Esophagus squamous epithelium (tissue), 5 donors: ENCODE measurements around the gene B3GNT2. TPM values are rescaled to one million over a fixed set of nuclear protein-coding genes. Genes with fewer than 3 reads are reported as not detected.

Experiments used
- DNase-seq: peaks from one replicate; lab custom pipeline; 2025; lab: John Stamatoyannopoulos, UW
- H3K27ac ChIP-seq, 4 donors: fragments of 200-600 bp; sonication (generic); one replicate each; pipeline ENCODE4 v1.5.1; 2016 to 2019; ENCODE audit warnings: mild to moderate bottlenecking in 1 of 4
- H3K27me3 ChIP-seq, 4 donors: fragments of 200-600 bp; sonication (generic); 1 replicate in 3 of 4; 2 replicates in 1 of 4; pipeline versions ENCODE4 v1.5.1 to v1.6.0; 2017 to 2021; ENCODE audit warnings: antibody characterized with exemption in 1 of 4
- H3K36me3 ChIP-seq, 3 donors: fragments of 200-600 bp; sonication (generic); one replicate each; pipeline ENCODE4 v1.5.1; 2016 to 2019
- H3K4me1 ChIP-seq, 3 donors: fragments of 200-600 bp; sonication (generic); one replicate each; pipeline ENCODE4 v1.5.1; 2017 to 2019
- H3K4me3 ChIP-seq, 4 donors: fragments of 200-600 bp; sonication (generic); 1 replicate in 3 of 4; 2 replicates in 1 of 4; pipeline ENCODE4 v1.5.1; 2016 to 2019; ENCODE audit warnings: mild to moderate bottlenecking in 2 of 4, moderate library complexity in 1 of 4
- H3K9me3 ChIP-seq, 3 donors: fragments of 200-600 bp; sonication (generic); one replicate each; pipeline ENCODE4 v1.5.1; 2016 to 2019
- POLR2A ChIP-seq, 4 donors: fragments of 450-650 bp; IDR thresholded peaks; one replicate each; pipeline ENCODE4 v1.6.1; 2017; ENCODE audit warnings: antibody characterized with exemption in 4 of 4, mild to moderate bottlenecking in 4 of 4, moderate library complexity in 3 of 4
- WGBS, 2 donors: methylation state at CpG; one replicate each; pipeline ENCODE4 v1.1.5; 2018; 5-methylcytosine and 5-hydroxymethylcytosine counted together
- intact Hi-C: fragments of 100-400 bp; cut with DNase I; formaldehyde crosslinking; loops from one replicate; pipeline ENCODE4 v1.15.0; 2022
- total RNA-seq, 4 donors: library from RNA; depleted of rRNA; stranded (reverse); fragments of >200 nt; gene quantifications; one replicate each; pipeline ENCODE4 v1.1.0, GENCODE V29; 2016
- TF ChIP-seq, protein P1 (sequence below), 6 experiments: fragments of 450-650 bp in 4 of 6; fragments of 200-600 bp in 2 of 6; sonication (generic) in 2 of 6; IDR thresholded peaks; one replicate each; pipeline ENCODE4 v1.5.1; 2016 to 2019; ENCODE audit warnings: antibody characterized with exemption in 6 of 6, mild to moderate bottlenecking in 4 of 6, moderate library complexity in 4 of 6
- donor health status: DM: yes; HTN: yes; CAD: no.

B3GNT2 gene
- total RNA-seq, 4 donors from 2014 or later, result 22.3 to 41.9 (median 33.5) TPM

DNA sequence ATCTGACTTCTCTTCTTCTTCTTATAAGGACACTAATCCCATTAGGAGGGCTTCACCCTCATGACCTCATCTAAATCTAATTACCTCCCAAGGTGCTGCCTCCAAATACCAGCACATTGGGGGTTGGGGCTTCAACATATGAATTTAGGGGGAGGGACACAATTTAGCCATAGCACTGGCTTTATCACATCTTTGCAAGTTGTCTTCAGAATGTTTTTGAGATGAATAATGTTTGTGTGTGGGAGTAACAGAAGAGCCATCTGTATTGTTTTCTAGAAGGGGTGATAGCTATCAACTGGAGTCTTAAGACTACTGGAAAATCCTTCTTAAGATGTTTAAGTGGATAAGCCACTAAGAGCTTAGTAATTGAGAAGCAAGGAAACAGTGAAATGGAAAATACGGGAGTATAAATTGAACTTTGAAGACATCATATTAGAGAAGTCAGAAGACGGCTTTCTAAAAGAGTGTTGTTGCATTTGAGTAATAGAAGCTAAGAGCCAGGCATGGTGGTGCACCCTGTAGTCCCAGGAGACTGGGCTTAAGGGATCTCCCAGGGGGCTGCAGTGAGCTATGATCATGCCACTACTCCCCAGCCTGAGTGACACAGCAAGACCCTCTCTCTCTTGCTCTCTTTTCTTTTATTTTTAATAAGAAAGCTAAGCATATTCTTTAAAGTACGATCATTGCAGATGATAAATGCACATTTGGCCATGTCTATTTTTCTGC, 32.6 kb upstream of the B3GNT2 start:
- no peaks in the 10 kb centered on the region for H3K36me3 ChIP-seq
- no peak overlapping the region for H3K4me3 ChIP-seq
- H3K27ac ChIP-seq, result no peak overlapping the region
- DNase-seq, result no peak
- WGBS, 2 donors, result 91% methylated on average over 3 of the region's 3 CpGs
- H3K27me3 ChIP-seq, result no peaks in the 10 kb centered on the region
- TF ChIP-seq POLR2A (IDR thresholded peaks at IDR 0.05), result no peak
- TF ChIP-seq, protein P1, sequence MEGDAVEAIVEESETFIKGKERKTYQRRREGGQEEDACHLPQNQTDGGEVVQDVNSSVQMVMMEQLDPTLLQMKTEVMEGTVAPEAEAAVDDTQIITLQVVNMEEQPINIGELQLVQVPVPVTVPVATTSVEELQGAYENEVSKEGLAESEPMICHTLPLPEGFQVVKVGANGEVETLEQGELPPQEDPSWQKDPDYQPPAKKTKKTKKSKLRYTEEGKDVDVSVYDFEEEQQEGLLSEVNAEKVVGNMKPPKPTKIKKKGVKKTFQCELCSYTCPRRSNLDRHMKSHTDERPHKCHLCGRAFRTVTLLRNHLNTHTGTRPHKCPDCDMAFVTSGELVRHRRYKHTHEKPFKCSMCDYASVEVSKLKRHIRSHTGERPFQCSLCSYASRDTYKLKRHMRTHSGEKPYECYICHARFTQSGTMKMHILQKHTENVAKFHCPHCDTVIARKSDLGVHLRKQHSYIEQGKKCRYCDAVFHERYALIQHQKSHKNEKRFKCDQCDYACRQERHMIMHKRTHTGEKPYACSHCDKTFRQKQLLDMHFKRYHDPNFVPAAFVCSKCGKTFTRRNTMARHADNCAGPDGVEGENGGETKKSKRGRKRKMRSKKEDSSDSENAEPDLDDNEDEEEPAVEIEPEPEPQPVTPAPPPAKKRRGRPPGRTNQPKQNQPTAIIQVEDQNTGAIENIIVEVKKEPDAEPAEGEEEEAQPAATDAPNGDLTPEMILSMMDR (IDR thresholded peaks at IDR 0.05), result no peak
- no peaks in the 10 kb centered on the region for H3K4me1 ChIP-seq
- no peaks in the 10 kb centered on the region for H3K9me3 ChIP-seq
- intact Hi-C loops, result no loop called here

DNA sequence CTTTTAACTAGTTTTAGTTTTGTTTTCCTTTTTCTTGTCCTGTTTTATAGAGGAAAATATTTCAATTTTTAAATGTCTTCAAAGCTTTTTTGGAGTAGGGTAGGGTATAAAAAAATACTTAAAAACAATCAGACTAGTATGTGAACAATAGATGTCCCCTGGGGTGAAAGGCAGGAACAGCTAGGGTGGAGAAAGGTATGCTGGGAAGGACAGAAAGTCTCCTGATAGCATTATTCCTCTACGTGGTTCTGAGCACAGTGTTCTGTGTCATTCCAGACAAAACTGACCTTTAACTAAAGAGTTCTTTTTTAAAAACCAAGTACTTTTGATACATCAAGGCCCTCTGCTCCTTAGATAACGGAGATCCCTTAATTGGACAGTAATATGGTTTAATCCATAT, 32.1 kb upstream of the B3GNT2 start:
- no peak for DNase-seq
- Histone ChIP-seq H3K9me3 (no peaks in the 10 kb centered on the region), H3K4me1 (no peaks in the 10 kb centered on the region), H3K27me3 (no peaks in the 10 kb centered on the region), H3K36me3 (no peaks in the 10 kb centered on the region), H3K27ac (no peak overlapping the region), H3K4me3 (no peak overlapping the region)
- WGBS, 2 donors, result 64 to 70% methylated on average over 2 of the region's 2 CpGs
- intact Hi-C loops, result no loop called here
- no peak for TF ChIP-seq POLR2A (IDR thresholded peaks at IDR 0.05)
- TF ChIP-seq, protein P1 (IDR thresholded peaks at IDR 0.05), result no peak

DNA sequence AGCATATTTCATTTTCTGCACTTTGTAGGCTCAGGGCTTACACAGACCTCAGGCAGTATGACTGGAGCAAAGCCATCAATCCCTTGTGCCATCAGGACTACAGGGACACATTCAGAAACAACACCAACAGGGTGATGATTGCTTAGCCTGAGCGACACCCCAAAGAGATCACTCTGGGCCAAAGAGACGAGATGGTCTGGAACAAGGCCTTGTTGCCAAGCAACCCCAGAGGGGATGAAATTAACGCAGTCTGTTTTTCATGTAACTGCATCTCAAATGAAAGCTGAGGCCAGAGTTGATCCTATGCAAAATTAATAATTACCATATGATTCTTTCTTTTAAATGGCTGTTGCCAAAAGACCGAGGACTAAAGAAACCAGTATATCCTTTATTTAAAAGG, 20.2 kb upstream of the B3GNT2 start:
- Histone ChIP-seq H3K4me1 (peaks cover 0 to 6% (median 0%) of the 10 kb centered on the region in 3 donors), H3K27me3 (no peaks in the 10 kb centered on the region), H3K27ac (no peak overlapping the region), H3K9me3 (no peaks in the 10 kb centered on the region), H3K4me3 (no peak overlapping the region), H3K36me3 (no peaks in the 10 kb centered on the region)
- intact Hi-C loops, result no loop called here
- 61 to 82% methylated on average over 4 of the region's 4 CpGs for WGBS, 2 donors
- DNase-seq, result no peak
- no peak for TF ChIP-seq POLR2A (IDR thresholded peaks at IDR 0.05)
- TF ChIP-seq, protein P1 (IDR thresholded peaks at IDR 0.05), result no peak

DNA sequence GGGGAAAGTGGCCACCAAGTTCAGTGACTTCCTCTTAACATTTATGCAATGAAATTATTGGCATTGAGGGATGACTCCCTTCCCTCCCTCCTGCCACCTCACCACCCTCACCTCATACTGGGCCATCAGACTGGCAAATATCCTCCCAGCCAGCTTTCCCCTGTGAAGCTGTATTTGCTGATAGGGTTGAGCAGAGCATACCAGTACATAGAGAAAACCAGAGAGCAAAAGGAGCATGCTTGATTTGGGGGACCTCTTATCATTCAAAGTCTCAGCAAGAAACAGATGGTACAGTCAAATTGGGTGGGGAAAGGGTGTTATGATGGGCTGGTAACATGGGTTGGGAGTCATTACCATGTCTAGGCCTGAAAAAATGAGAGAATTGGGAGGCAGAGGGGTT, 19.1 kb upstream of the B3GNT2 start:
- Histone ChIP-seq H3K36me3 (no peaks in the 10 kb centered on the region), H3K4me1 (peaks cover 0 to 6% (median 0%) of the 10 kb centered on the region in 3 donors), H3K27ac (peak overlapping the region in 1 of 4 donors; percentile 2), H3K9me3 (no peaks in the 10 kb centered on the region), H3K4me3 (no peak overlapping the region), H3K27me3 (no peaks in the 10 kb centered on the region)
- no peak for TF ChIP-seq POLR2A (IDR thresholded peaks at IDR 0.05)
- TF ChIP-seq, protein P1 (IDR thresholded peaks at IDR 0.05), result no peak
- DNase-seq, result no peak
- intact Hi-C loops, result no loop called here

DNA sequence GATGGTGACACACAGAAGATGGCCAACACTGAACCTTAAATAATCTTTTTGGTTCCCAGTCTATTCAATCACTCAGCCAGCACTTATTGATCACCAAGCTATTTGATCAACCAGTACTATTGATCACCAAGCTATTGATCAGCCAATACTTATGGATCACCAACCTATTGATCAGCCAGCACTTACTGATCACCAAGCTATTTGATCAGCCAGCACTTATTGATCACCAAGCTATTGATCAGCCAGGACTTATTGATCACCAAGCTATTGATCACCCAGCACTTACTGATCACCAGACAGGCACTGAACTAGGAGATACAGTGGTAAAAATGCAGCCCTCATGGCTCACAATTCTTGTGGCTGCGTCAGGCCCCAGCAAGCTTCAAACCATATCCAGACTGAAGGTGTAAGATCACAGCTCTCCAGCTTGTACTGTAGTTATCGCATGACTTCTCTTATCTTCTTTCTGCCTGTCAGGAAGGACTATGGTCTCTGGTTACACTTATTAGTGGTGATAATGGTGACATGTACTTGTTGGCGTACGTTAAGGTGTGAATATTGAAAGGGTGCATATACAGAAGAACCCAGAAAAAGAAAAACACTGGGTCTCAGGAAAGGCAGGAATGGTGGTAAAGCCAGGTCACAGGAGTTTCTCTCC, 18.4 kb upstream of the B3GNT2 start:
- 93 to 98% methylated on average over 4 of the region's 4 CpGs for WGBS, 2 donors
- H3K9me3 ChIP-seq, result no peaks in the 10 kb centered on the region
- peaks cover 0 to 6% (median 0%) of the 10 kb centered on the region in 3 donors for H3K4me1 ChIP-seq
- no peak overlapping the region for H3K4me3 ChIP-seq
- H3K27me3 ChIP-seq, result no peaks in the 10 kb centered on the region
- no peaks in the 10 kb centered on the region for H3K36me3 ChIP-seq
- no peak overlapping the region for H3K27ac ChIP-seq
- intact Hi-C loops, result no loop called here
- no peak for TF ChIP-seq POLR2A (IDR thresholded peaks at IDR 0.05)
- TF ChIP-seq, protein P1 (IDR thresholded peaks at IDR 0.05), result no peak
- DNase-seq, result no peak
